Epithelial cell of prostate (primary cell): ENCODE measurements around the gene ARMC9.

ENCODE experiments used
- DNase-seq: peaks from one replicate; pipeline ENCODE4 v3.0.0-alpha.2; 2011; ENCODE audit warnings: low read depth, low spot score
- H3K27ac ChIP-seq: fragments of 450-650 bp; 2 replicates; pipeline ENCODE4 v1.5.1; 2017; ENCODE audit warnings: mild to moderate bottlenecking

Gene ARMC9, protein sequence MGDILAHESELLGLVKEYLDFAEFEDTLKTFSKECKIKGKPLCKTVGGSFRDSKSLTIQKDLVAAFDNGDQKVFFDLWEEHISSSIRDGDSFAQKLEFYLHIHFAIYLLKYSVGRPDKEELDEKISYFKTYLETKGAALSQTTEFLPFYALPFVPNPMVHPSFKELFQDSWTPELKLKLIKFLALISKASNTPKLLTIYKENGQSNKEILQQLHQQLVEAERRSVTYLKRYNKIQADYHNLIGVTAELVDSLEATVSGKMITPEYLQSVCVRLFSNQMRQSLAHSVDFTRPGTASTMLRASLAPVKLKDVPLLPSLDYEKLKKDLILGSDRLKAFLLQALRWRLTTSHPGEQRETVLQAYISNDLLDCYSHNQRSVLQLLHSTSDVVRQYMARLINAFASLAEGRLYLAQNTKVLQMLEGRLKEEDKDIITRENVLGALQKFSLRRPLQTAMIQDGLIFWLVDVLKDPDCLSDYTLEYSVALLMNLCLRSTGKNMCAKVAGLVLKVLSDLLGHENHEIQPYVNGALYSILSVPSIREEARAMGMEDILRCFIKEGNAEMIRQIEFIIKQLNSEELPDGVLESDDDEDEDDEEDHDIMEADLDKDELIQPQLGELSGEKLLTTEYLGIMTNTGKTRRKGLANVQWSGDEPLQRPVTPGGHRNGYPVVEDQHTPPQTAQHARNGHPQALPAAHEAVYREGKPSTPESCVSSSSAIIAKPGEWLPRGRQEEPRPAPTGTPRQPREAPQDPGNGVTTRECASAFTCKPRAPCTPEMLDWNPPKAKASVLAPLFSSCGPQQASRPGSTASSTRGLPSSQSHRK

DNA sequence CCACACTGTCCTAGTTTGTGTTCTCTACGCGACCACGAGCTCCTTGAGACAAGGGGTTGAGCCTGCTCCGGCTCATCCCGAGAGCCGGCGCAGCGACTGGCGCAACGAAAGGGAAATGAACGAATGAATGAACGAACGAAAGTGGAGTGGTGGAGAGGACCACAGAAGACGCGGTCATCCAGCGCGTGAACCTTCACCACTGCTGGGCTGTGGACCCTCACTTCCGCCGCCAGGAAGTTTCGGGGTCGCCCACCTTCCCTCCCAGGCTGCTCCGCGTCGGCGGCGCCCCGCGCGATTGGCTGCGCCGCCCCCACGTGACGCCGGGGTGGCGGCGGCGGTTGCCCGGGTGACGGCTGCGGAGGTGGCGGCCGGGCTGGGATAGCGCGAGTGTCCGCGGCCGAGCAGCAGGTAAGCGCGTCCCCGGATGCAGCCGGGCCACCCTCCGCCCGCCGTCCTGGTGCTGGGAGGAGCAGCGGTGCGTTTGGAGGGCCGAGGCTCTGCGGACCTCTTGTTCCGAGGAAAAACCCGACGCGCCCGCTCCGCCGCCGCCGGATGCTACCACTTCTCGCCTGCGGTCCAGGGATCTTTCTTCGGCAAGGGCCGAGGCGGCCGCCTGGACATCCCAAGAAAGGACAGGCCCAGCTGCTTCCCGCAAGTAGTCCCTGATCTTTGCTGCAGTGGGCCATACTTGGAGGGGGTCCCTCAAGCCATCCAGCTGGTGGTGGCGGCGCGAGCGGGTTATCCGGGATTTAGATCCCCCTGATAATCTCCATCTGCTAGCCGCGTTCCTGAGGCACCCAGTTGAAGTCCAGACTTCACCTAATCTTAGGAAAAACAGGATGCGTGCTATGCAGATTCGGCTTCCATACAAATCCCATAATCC is at the start of gene ARMC9:
Gene ARMC9, plus strand, starts transcription at position 341 of the 883 bp plus-strand sequence. CDS start 7,608 bp downstream, outside the sequence.
- DNase-seq: no peak
- peak within 1 kb of the TSS; percentile 60 for H3K27ac ChIP-seq

- no peak for DNase-seq
- H3K27ac ChIP-seq: no peak overlapping the region
These were observed 45.5 kb upstream of the ARMC9 start for GRCh38 chr2:231152800-231153557.

DNA sequence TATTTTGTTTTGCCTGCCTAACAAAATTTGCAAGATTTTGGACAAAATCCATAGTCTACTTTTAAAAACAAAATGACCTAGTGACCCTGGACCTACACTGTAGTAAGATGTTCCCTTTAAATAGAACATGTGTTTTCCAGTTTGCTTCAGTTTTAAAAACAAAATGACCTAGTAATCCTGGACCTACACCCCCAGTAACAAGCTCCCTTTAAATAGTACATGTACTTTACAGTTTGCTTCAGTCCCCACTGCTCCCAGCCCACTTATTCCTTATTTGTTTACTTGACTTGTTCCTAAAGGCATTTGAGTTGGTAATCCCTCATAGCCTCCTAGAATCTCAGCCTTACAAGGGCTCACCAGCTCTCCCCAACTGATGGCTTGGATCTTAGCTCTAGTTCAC is 39.1 kb upstream of the ARMC9 start:
- H3K27ac ChIP-seq: no peak overlapping the region
- DNase-seq: no peak

DNA sequence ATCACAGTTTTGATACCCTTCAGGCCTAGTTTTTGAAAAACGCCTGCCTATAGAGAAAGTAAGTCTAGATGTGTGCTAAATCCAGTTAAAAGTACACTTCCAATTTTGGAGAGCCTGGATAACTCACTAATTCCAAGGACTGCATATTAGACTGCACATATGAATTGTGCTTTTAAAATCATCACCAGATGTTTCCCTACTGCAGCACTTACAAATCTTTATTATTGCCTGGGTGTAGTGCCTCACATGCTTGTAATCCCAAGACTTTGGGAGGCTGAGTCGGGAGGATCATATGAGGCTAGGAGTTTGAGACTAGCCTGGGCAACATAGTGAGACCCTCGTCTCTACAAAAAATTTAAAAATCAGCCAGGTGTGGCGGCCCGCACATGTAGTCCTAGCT is 37.7 kb upstream of the ARMC9 start:
- peak overlapping the region; percentile 41 for H3K27ac ChIP-seq
- DNase-seq: no peak

- peak overlapping the region; percentile 41 for H3K27ac ChIP-seq
- DNase-seq: no peak
These were observed 37.1 kb upstream of the ARMC9 start for GRCh38 chr2:231161252-231161839.

DNA sequence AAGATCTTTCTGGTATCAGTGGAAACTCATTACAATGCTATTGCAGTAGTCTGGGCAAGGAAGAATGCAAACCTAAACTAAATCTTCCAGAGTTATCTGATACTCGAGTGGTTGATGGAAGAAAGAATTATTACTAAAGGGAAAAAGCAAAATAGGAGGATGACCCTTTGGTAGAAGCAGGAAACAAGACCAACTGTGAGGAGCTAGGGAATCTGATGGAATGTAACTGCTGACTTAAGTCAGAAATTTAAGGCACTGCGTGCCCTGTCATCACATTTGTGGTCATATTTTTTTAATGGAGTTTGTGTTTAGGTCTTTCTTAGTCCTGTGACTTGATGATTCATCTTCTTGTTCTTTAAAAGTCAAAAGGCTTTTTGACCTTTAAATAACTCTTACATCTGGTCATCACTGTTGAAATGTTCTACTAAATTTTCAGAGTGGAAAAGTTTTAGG is 36.5 kb upstream of the ARMC9 start:
- no peak for DNase-seq
- H3K27ac ChIP-seq: peak overlapping the region; percentile 41

DNA sequence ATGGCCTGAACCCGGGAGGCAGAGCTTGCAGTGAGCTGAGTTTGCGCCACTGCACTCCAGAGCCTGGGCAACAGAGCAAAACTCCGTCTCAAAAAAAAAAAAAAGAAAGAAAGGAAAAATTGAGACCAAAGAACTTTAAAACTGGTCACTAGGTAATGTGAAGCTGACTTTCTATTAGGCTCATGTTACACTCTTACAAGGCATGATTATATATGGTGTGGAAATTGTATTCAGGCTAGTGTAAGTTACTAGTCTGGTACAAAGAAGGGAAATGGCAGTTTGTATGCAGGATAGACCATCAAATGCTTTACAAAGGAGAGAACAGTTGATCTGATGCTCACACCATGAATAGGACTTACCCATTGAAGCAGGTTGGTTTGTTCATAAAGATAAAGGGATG is 35.4 kb upstream of the ARMC9 start:
- no peak overlapping the region for H3K27ac ChIP-seq
- no peak for DNase-seq

DNA sequence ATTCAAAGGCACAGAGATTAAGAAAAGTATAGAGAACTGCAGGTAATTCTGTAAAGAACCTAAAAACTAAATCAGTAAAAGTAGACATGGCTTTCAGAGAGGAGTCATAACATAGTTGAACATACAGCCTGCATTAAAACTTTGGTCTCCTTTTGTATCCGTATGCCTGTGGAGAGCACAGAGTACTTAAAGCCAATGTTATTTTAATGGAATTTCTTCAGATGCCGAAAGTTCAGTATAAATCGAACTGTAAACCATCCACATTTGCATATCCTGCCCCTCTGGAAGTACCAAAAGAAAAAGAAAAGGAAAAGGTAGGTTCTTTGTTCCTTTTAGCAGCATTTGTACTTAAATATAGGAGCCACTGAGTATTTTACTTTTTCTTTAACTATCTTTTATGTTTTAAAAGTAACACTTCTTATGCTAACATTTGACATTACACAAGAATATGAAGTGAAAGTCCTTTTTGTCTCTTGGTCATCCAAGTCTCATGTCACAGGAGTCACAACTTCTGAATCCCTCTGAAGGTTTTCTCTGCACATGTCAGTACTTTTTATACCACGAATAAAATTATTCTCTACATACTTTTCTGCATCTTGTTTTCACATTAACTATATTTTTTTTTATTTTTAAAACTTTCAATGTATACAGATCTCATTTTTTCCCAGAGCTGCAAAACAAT is 34.9 kb upstream of the ARMC9 start:
- no peak overlapping the region for H3K27ac ChIP-seq
- no peak for DNase-seq

DNA sequence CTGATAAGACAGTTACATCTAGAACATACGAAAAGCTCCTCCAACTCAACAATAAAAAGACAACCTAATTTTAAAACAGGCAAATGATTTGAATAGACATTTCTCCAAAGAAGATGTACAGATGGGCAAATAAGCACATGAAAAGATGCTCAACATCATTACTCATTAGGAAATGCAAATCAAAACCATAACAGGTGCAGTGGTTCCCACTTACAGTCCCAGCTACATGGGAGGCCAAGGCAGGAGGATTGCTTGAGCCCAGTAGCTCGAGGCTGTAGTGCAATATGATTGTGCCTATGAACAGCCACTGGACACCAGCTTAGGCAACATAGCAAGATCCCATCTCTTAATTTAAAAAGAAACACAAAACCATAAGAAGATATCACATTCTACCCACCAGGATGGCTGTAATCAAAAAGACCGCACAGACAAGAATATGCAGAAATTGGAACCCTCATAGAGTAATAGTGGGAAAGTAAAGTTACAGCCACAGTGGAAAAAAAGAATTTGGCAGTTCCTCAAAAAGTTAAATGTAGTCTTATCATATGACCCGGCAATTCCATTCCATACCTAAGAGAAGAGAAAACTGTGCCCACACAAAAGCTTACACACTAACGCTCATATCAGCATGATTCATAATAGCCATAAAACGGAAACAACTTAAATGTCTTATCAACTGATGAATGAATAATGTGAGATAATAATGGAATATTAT is 30.5 kb upstream of the ARMC9 start:
- DNase-seq: no peak
- no peak overlapping the region for H3K27ac ChIP-seq

GRCh38 chr2:231168460-231169139 is 29.8 kb upstream of the ARMC9 start:
- no peak for DNase-seq
- H3K27ac ChIP-seq: no peak overlapping the region

- H3K27ac ChIP-seq: no peak overlapping the region
- no peak for DNase-seq
These were observed 28.9 kb upstream of the ARMC9 start for GRCh38 chr2:231169488-231169887.

DNA sequence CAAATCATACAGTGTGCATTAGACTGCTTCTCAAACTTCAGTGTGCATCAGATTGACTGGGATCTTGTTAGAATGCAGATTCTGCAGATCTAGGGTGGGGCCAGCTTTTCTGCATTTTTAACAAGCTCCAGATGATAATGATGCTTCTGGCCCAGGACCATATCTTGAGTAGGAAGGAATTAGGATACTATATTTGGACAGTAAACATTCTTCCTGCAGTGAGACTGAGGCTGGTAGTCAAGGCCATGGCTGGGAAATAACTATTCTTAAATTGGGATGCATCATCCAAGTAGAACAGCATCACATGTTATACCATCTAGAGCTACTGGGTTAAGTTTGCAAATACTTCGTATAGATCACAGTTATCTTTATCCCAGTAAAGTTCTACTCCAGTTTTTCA is 28.4 kb upstream of the ARMC9 start:
- no peak overlapping the region for H3K27ac ChIP-seq
- no peak for DNase-seq

- no peak overlapping the region for H3K27ac ChIP-seq
These were observed 26.4 kb upstream of the ARMC9 start for GRCh38 chr2:231172025-231172424.

GRCh38 chr2:231174211-231174651 is 24.2 kb upstream of the ARMC9 start:
- no peak for DNase-seq
- no peak overlapping the region for H3K27ac ChIP-seq

More at GRCh38 chr2:231172025-231172424, 26.4 kb upstream of the ARMC9 start:
- DNase-seq: no peak

- DNase-seq: no peak
- no peak overlapping the region for H3K27ac ChIP-seq
These were observed 22.4 kb upstream of the ARMC9 start for GRCh38 chr2:231176066-231176465.

- no peak overlapping the region for H3K27ac ChIP-seq
- no peak for DNase-seq
These were observed 21.0 kb upstream of the ARMC9 start for GRCh38 chr2:231177156-231178025.
